ENCODE measurements around the gene SAFB. TPM values are rescaled to one million over a fixed set of nuclear protein-coding genes. Genes with fewer than 3 reads are reported as not detected.

The SAFB gene
- total RNA-seq, 1 donor from 2014 or later = 57.9 TPM

- peak; percentile 98 for DNase-seq (ENCODE audit: low spot score)
- H2AFZ ChIP-seq (replicated peaks) = peak within 1 kb of the TSS; percentile 64
- Mint-ChIP-seq H3K9me3 (no peaks in the 10 kb centered on the region), H3K27ac (peak within 1 kb of the TSS; percentile 61), H3K27me3 (ENCODE audit: insufficient read depth, low read depth) (peaks cover 15% of the 10 kb centered on the region), H3K4me1 (peaks cover 23% of the 10 kb centered on the region), H3K36me3 (no peaks in the 10 kb centered on the region), H3K4me3 (peak within 1 kb of the TSS; percentile 98)
- no peaks in the 10 kb centered on the region for H3K27me3 ChIP-seq
- H3K4me2 ChIP-seq = peak within 1 kb of the TSS; percentile 82
- no peaks in the 10 kb centered on the region for H3K9me3 ChIP-seq (ENCODE audit: low read depth)
- peak within 1 kb of the TSS; percentile 95 for H3K27ac ChIP-seq
- no peak for TF ChIP-seq EZH2 (IDR thresholded peaks at IDR 0.05)
- peak; percentile 84 for TF ChIP-seq CTCF (IDR thresholded peaks at IDR 0.05)
- H3K4me1 ChIP-seq = no peaks in the 10 kb centered on the region
- peak within 1 kb of the TSS; percentile 98 for H3K4me3 ChIP-seq
- no peaks in the 10 kb centered on the region for H3K36me3 ChIP-seq
- H3K79me2 ChIP-seq (ENCODE audit: low read depth) = peaks cover 43% of the 10 kb centered on the region
- H3K9ac ChIP-seq = peak within 1 kb of the TSS; percentile 99
- peaks cover 56% of the 10 kb centered on the region for H4K20me1 ChIP-seq (ENCODE audit: low read depth)
- peaks cover 45% of the 10 kb centered on the region for H3F3A ChIP-seq (ENCODE audit: low read depth)
Measured at GRCh38 chr19:5690125-5690954, 67.5 kb downstream of the SAFB start, which contains the start of gene RPL36. RPL36 (plus strand) TSS chr19:5690295; CDS start chr19:5690508, 213 bp downstream.

GRCh38 chr19:5690955-5691821 lies 68.3 kb downstream of the SAFB start:
- H3K9me3 ChIP-seq (ENCODE audit: low read depth) = no peaks in the 10 kb centered on the region
- no peaks in the 10 kb centered on the region for H3K27me3 ChIP-seq
- peak overlapping the region; percentile 99 for H3K9ac ChIP-seq
- H3K27ac ChIP-seq = peak overlapping the region; percentile 95
- H3K4me1 ChIP-seq = no peaks in the 10 kb centered on the region
- TF ChIP-seq EZH2 (IDR thresholded peaks at IDR 0.05) (no peak), EZH2phosphoT487 (IDR thresholded peaks at IDR 0.05) (no peak), CTCF (IDR thresholded peaks at IDR 0.05) (no peak)
- H3K4me1 Mint-ChIP-seq = peaks cover 18% of the 10 kb centered on the region
- H3K4me2 ChIP-seq = peak overlapping the region; percentile 82
- H3K4me3 Mint-ChIP-seq = peak overlapping the region; percentile 98
- peaks cover 61% of the 10 kb centered on the region for H4K20me1 ChIP-seq (ENCODE audit: low read depth)
- DNase-seq (ENCODE audit: low spot score) = peak; percentile 45
- peaks cover 43% of the 10 kb centered on the region for H3K79me2 ChIP-seq (ENCODE audit: low read depth)
- peak overlapping the region; percentile 61 for H3K27ac Mint-ChIP-seq
- no peaks in the 10 kb centered on the region for H3K36me3 ChIP-seq
- no peaks in the 10 kb centered on the region for H3K36me3 Mint-ChIP-seq
- peaks cover 39% of the 10 kb centered on the region for H3F3A ChIP-seq (ENCODE audit: low read depth)
- H3K4me3 ChIP-seq = peak overlapping the region; percentile 98
- no peaks in the 10 kb centered on the region for H3K9me3 Mint-ChIP-seq
- H2AFZ ChIP-seq (replicated peaks) = no peak overlapping the region
- peaks cover 16% of the 10 kb centered on the region for H3K27me3 Mint-ChIP-seq (ENCODE audit: insufficient read depth, low read depth)

- Histone ChIP-seq H3K27ac (no peak overlapping the region), H3K4me2 (peak overlapping the region; percentile 82), H3K36me3 (no peaks in the 10 kb centered on the region), H3F3A (ENCODE audit: low read depth) (peaks cover 38% of the 10 kb centered on the region), H4K20me1 (ENCODE audit: low read depth) (peaks cover 65% of the 10 kb centered on the region), H3K4me3 (peak overlapping the region; percentile 98), H3K4me1 (no peaks in the 10 kb centered on the region), H3K9me3 (ENCODE audit: low read depth) (no peaks in the 10 kb centered on the region), H2AFZ (replicated peaks) (no peak overlapping the region), H3K9ac (no peak overlapping the region), H3K27me3 (no peaks in the 10 kb centered on the region), H3K79me2 (ENCODE audit: low read depth) (peaks cover 43% of the 10 kb centered on the region)
- Mint-ChIP-seq H3K4me3 (peak overlapping the region; percentile 98), H3K9me3 (no peaks in the 10 kb centered on the region), H3K36me3 (no peaks in the 10 kb centered on the region), H3K27ac (no peak overlapping the region), H3K27me3 (ENCODE audit: insufficient read depth, low read depth) (peaks cover 16% of the 10 kb centered on the region), H3K4me1 (peaks cover 15% of the 10 kb centered on the region)
- DNase-seq (ENCODE audit: low spot score) = no peak
- TF ChIP-seq EZH2 (IDR thresholded peaks at IDR 0.05) = no peak
- TF ChIP-seq EZH2phosphoT487 (IDR thresholded peaks at IDR 0.05) = no peak
- TF ChIP-seq CTCF (IDR thresholded peaks at IDR 0.05) = no peak
Measured at GRCh38 chr19:5691822-5692722, 69.2 kb downstream of the SAFB start.

Measured in neural progenitor cell (in vitro differentiated cells).